GM23338 (cell line): ENCODE data around the gene SLC19A2. TPM values are rescaled to one million over a fixed set of nuclear protein-coding genes. Genes with fewer than 3 reads are reported as not detected.

Source experiments
- ATAC-seq: fragments of 200-7000 bp; cut with Tn5 transposase; 3 replicates; pipeline ENCODE4 v1.9.1; 2020
- DNase-seq: peaks from one replicate; pipeline ENCODE4 v3.0.0-alpha.2; 2015; ENCODE audit warnings: low spot score
- H2AFZ ChIP-seq: fragments of 200-600 bp; sonication (generic); 2 replicates; pipeline ENCODE4 v1.8.0; 2016; ENCODE audit warnings: antibody characterized with exemption, mild to moderate bottlenecking, moderate library complexity
- H3F3A ChIP-seq: fragments of 200-600 bp; sonication (generic); replicated peaks from 2 replicates; pipeline ENCODE4 v1.8.0; 2017; ENCODE audit warnings: antibody characterized with exemption, mixed run types, low read depth
- H3K27ac ChIP-seq: fragments of 200-600 bp; sonication (generic); 2 replicates; pipeline ENCODE4 v1.6.1; 2016; ENCODE audit warnings: low read depth
- H3K27me3 ChIP-seq: fragments of 200-600 bp; sonication (generic); 2 replicates; pipeline ENCODE4 v1.8.0; 2016; ENCODE audit warnings: mild to moderate bottlenecking, mixed run types, moderate library complexity; ENCODE audit not compliant: insufficient read depth
- H3K36me3 ChIP-seq: fragments of 200-600 bp; sonication (generic); 2 replicates; pipeline ENCODE4 v1.8.0; 2016; ENCODE audit warnings: mild to moderate bottlenecking; ENCODE audit not compliant: insufficient read depth
- H3K4me1 ChIP-seq: fragments of 200-600 bp; sonication (generic); 2 replicates; pipeline ENCODE4 v1.8.0; 2016; ENCODE audit warnings: mild to moderate bottlenecking, moderate library complexity; ENCODE audit not compliant: insufficient read depth
- H3K4me2 ChIP-seq: fragments of 200-600 bp; sonication (generic); 2 replicates; pipeline ENCODE4 v1.7.1; 2017; ENCODE audit warnings: mixed run types
- H3K4me3 ChIP-seq: fragments of 200-600 bp; sonication (generic); 2 replicates; pipeline ENCODE4 v1.6.1; 2016; ENCODE audit warnings: mixed run types
- H3K79me2 ChIP-seq: fragments of 200-600 bp; sonication (generic); replicated peaks from 2 replicates; pipeline ENCODE4 v1.8.0; 2017; ENCODE audit warnings: mild to moderate bottlenecking; ENCODE audit not compliant: insufficient read depth
- H3K9me2 ChIP-seq: fragments of 200-600 bp; sonication (generic); 2 replicates; pipeline ENCODE4 v1.8.0; 2017; ENCODE audit not compliant: insufficient read depth
- H4K20me1 ChIP-seq: fragments of 200-600 bp; sonication (generic); replicated peaks from 2 replicates; pipeline ENCODE4 v1.8.0; 2017; ENCODE audit warnings: mild to moderate bottlenecking; ENCODE audit not compliant: insufficient read depth
- H3K27ac Mint-ChIP-seq: 2 replicates; pipeline ENCODE4 v1.8.0; 2020; ENCODE audit warnings: inconsistent platforms, mild to moderate bottlenecking, moderate library complexity, mixed read lengths
- H3K27me3 Mint-ChIP-seq: 3 replicates; pipeline ENCODE4 v1.8.0; 2022; ENCODE audit warnings: low read depth, mild to moderate bottlenecking, moderate library complexity, mixed read lengths, inconsistent platforms; ENCODE audit not compliant: insufficient read depth, poor library complexity
- H3K36me3 Mint-ChIP-seq: 3 replicates; pipeline ENCODE4 v1.8.0; 2021; ENCODE audit warnings: low read depth, mild to moderate bottlenecking, inconsistent platforms, moderate library complexity, mixed read lengths
- H3K4me1 Mint-ChIP-seq: 3 replicates; pipeline ENCODE4 v1.8.0; 2020; ENCODE audit warnings: mild to moderate bottlenecking, inconsistent platforms, mixed read lengths
- H3K4me3 Mint-ChIP-seq: 3 replicates; pipeline ENCODE4 v1.8.0; 2021; ENCODE audit warnings: moderate library complexity, mild to moderate bottlenecking, inconsistent platforms, mixed read lengths
- H3K9me3 Mint-ChIP-seq: 3 replicates; pipeline ENCODE4 v1.8.0; 2020; ENCODE audit warnings: moderate library complexity, mild to moderate bottlenecking, inconsistent platforms, mixed read lengths
- CREB1 ChIP-seq: fragments of 250-450 bp; sonication (Bioruptor Pico); IDR thresholded peaks from 2 replicates; pipeline ENCODE4 v1.5.0; 2020; ENCODE audit warnings: low read depth, mild to moderate bottlenecking, moderate library complexity
- CTCF ChIP-seq, 2 experiments: fragments of 200-600 bp in 1 of 2; sonication (generic) in 1 of 2; conservative IDR thresholded peaks; 2 replicates each; pipeline versions ENCODE4 v1.5.1 to v1.6.1; 2016 to 2017; ENCODE audit warnings: antibody characterized with exemption in 2 of 2, low read depth in 2 of 2, mild to moderate bottlenecking in 2 of 2, moderate library complexity in 1 of 2
- ETS1 ChIP-seq: IDR thresholded peaks from 2 replicates; pipeline ENCODE4 v1.6.1; 2016; ENCODE audit warnings: antibody characterized with exemption
- EZH2 ChIP-seq: fragments of 200-600 bp; sonication (generic); IDR thresholded peaks from one replicate; pipeline ENCODE4 v1.8.0; 2017; ENCODE audit warnings: antibody characterized with exemption, mild to moderate bottlenecking, low read depth; ENCODE audit not compliant: unreplicated experiment
- EZH2phosphoT487 ChIP-seq: fragments of 200-600 bp; sonication (generic); IDR thresholded peaks from one replicate; pipeline ENCODE4 v1.8.1; 2018; ENCODE audit warnings: antibody characterized with exemption; ENCODE audit not compliant: unreplicated experiment
- JUNB ChIP-seq: IDR thresholded peaks from one replicate; pipeline ENCODE4 v1.6.1; 2016; ENCODE audit warnings: antibody characterized with exemption; ENCODE audit not compliant: unreplicated experiment
- NANOG ChIP-seq: IDR thresholded peaks from 2 replicates; pipeline ENCODE4 v1.6.1; 2016; ENCODE audit warnings: antibody characterized with exemption, borderline replicate concordance
- POLR2AphosphoS5 ChIP-seq: IDR thresholded peaks from 2 replicates; pipeline ENCODE4 v1.6.1; 2016; ENCODE audit warnings: antibody characterized with exemption, low read depth
- REST ChIP-seq: IDR thresholded peaks from one replicate; pipeline ENCODE4 v1.6.1; 2018; ENCODE audit warnings: antibody characterized with exemption; ENCODE audit not compliant: unreplicated experiment
- STAT1 ChIP-seq: IDR thresholded peaks from one replicate; pipeline ENCODE4 v1.6.1; 2016; ENCODE audit warnings: antibody characterized with exemption; ENCODE audit not compliant: unreplicated experiment
- ZNF114 ChIP-seq: fragments of 250-450 bp; sonication (Bioruptor Pico); IDR thresholded peaks from 2 replicates; pipeline ENCODE4 v1.5.0; 2020; ENCODE audit warnings: mild to moderate bottlenecking, moderate library complexity
- ZNF331 ChIP-seq: fragments of 250-450 bp; sonication (Bioruptor Pico); IDR thresholded peaks from 2 replicates; pipeline ENCODE4 v1.5.0; 2020; ENCODE audit warnings: low read depth, mild to moderate bottlenecking, moderate library complexity
- ZNF462 ChIP-seq: fragments of 250-450 bp; sonication (Bioruptor Pico); IDR thresholded peaks from 2 replicates; pipeline ENCODE4 v1.5.0; 2020; ENCODE audit warnings: mild to moderate bottlenecking, moderate library complexity
- polyA plus RNA-seq: library from polyadenylated mRNA; unstranded; fragments of >200 nt; fragmentation: Nextera tagmentation; extraction: Ambion mirVana; gene quantifications from 2 replicates; pipeline ENCODE4 v1.2.1, GENCODE V29; 2016
- total RNA-seq: library from RNA; depleted of rRNA; stranded (reverse); fragments of >200 nt; shearing (Covaris generic); gene quantifications from 2 replicates; pipeline ENCODE4 v1.2.3, GENCODE V29; 2014

Gene SLC19A2
- total and polyA plus RNA-seq, 2 experiments from 2014 or later, result 11.1 to 39.1 TPM

GRCh38 chr1:169462385-169462784 is 23.4 kb downstream of the SLC19A2 start:
- Histone ChIP-seq H3K79me2 (no peaks in the 10 kb centered on the region), H3K4me3 (no peak overlapping the region), H3K9me2 (no peaks in the 10 kb centered on the region), H3K4me1 (no peaks in the 10 kb centered on the region; the same call in 1 of the 2 replicates), H3F3A (no peaks in the 10 kb centered on the region), H3K27ac (no peak overlapping the region), H3K36me3 (peaks cover 4% of the 10 kb centered on the region; the same call in 1 of the 2 replicates), H4K20me1 (peaks cover 3% of the 10 kb centered on the region; the same call in 1 of the 2 replicates), H3K27me3 (no peaks in the 10 kb centered on the region), H2AFZ (no peak overlapping the region), H3K4me2 (no peak overlapping the region)
- peaks cover 6% of the 10 kb centered on the region; the same call in 2 of the 3 replicates for H3K36me3 Mint-ChIP-seq
- TF ChIP-seq EZH2phosphoT487 (no peak), NANOG (no peak), REST (no peak), ETS1 (no peak), POLR2AphosphoS5 (no peak), ZNF114 (CRISPR knock-in tag) (no peak), JUNB (no peak), ZNF331 (CRISPR knock-in tag) (no peak), CTCF (conservative IDR thresholded peaks at IDR 0.05; ENCODE audit: low read depth in 2 of 2) (no peak), CREB1 (no peak), STAT1 (no peak), ZNF462 (CRISPR knock-in tag) (no peak), EZH2 (no peak)
- H3K9me3 Mint-ChIP-seq, result peaks cover under 1% of the 10 kb centered on the region; the same call in 2 of the 3 replicates
- H3K4me1 Mint-ChIP-seq, result peaks cover 8% of the 10 kb centered on the region; the same call in 2 of the 3 replicates
- no peak for DNase-seq
- no peak for ATAC-seq
- H3K27ac Mint-ChIP-seq, result no peak overlapping the region
- H3K27me3 Mint-ChIP-seq, result no peaks in the 10 kb centered on the region
- H3K4me3 Mint-ChIP-seq, result no peak overlapping the region
